Measurements from ENCODE around the gene RB1. TPM values are rescaled to one million over a fixed set of nuclear protein-coding genes. Genes with fewer than 3 reads are reported as not detected.

RB1 gene
- total RNA-seq, 2 donors from 2014 or later: 42.1 to 43.7 TPM

GRCh38 chr13:48496271-48497161 lies 193.0 kb downstream of the RB1 start:
- TF ChIP-seq CTCF (IDR thresholded peaks at IDR 0.05): no peak
- TF ChIP-seq POLR2A (IDR thresholded peaks at IDR 0.05): no peak
- TF ChIP-seq POLR2AphosphoS5 (IDR thresholded peaks at IDR 0.05): no peak

GRCh38 chr13:48497669-48498068 lies 194.1 kb downstream of the RB1 start:
- no peak overlapping the region for H3K27ac ChIP-seq
- no peak for DNase-seq (ENCODE audit: low spot score)
- intact Hi-C loops (cut with DNase I): no loop called here
- H3K4me1 ChIP-seq (replicated peaks): no peaks in the 10 kb centered on the region
- no peak overlapping the region for H3K4me3 ChIP-seq
- no peaks in the 10 kb centered on the region for H3K36me3 ChIP-seq
- H3K27me3 ChIP-seq (replicated peaks; ENCODE audit: insufficient read depth): no peaks in the 10 kb centered on the region
- TF ChIP-seq POLR2A (IDR thresholded peaks at IDR 0.05): no peak
- TF ChIP-seq CTCF (IDR thresholded peaks at IDR 0.05): no peak
- no peak for TF ChIP-seq POLR2AphosphoS5 (IDR thresholded peaks at IDR 0.05)
- 97% methylated on average over 2 of the region's 2 CpGs for WGBS
- H3K9me3 ChIP-seq: no peaks in the 10 kb centered on the region

More at GRCh38 chr13:48496271-48497161, 193.0 kb downstream of the RB1 start:
- WGBS: 29% methylated on average over 7 of the region's 7 CpGs
- H3K4me1 ChIP-seq (replicated peaks): no peaks in the 10 kb centered on the region
- no peak for DNase-seq (ENCODE audit: low spot score)
- H3K36me3 ChIP-seq: no peaks in the 10 kb centered on the region
- H3K9me3 ChIP-seq: no peaks in the 10 kb centered on the region
- H3K27ac ChIP-seq: peak overlapping the region; percentile 2 to 36
- H3K4me3 ChIP-seq: no peak overlapping the region
- H3K27me3 ChIP-seq (replicated peaks; ENCODE audit: insufficient read depth): no peaks in the 10 kb centered on the region
- intact Hi-C loops (cut with DNase I): no loop called here

- no peak for DNase-seq (ENCODE audit: low spot score)
- H3K36me3 ChIP-seq: no peaks in the 10 kb centered on the region
- TF ChIP-seq POLR2AphosphoS5 (IDR thresholded peaks at IDR 0.05): no peak
- TF ChIP-seq POLR2A (IDR thresholded peaks at IDR 0.05): no peak
- no peak for TF ChIP-seq CTCF (IDR thresholded peaks at IDR 0.05)
- no peak overlapping the region for H3K27ac ChIP-seq
- intact Hi-C loops (cut with DNase I): no loop called here
- no peaks in the 10 kb centered on the region for H3K27me3 ChIP-seq (replicated peaks; ENCODE audit: insufficient read depth)
- H3K4me1 ChIP-seq (replicated peaks): no peaks in the 10 kb centered on the region
- H3K4me3 ChIP-seq: no peak overlapping the region
- 70% methylated on average over 4 of the region's 4 CpGs for WGBS
- no peaks in the 10 kb centered on the region for H3K9me3 ChIP-seq
These were observed 197.2 kb downstream of the RB1 start for GRCh38 chr13:48500652-48501197.

- intact Hi-C loops (cut with DNase I): no loop called here
- DNase-seq (ENCODE audit: low spot score): no peak
- Histone ChIP-seq H3K4me1 (replicated peaks) (no peaks in the 10 kb centered on the region), H3K36me3 (no peaks in the 10 kb centered on the region), H3K27ac (no peak overlapping the region), H3K9me3 (no peaks in the 10 kb centered on the region), H3K27me3 (replicated peaks; ENCODE audit: insufficient read depth) (no peaks in the 10 kb centered on the region), H3K4me3 (no peak overlapping the region)
- 91% methylated on average over 2 of the region's 2 CpGs for WGBS
- TF ChIP-seq POLR2AphosphoS5 (IDR thresholded peaks at IDR 0.05): no peak
- TF ChIP-seq POLR2A (IDR thresholded peaks at IDR 0.05): no peak
- TF ChIP-seq CTCF (IDR thresholded peaks at IDR 0.05): no peak
These were observed 198.2 kb downstream of the RB1 start for GRCh38 chr13:48501705-48502104.
